ENCODE measurements around the gene PSMC3IP.
A peak's percentile ranks its signal among the peaks of the same experiment; 100 is the strongest.

Gene PSMC3IP

DNA sequence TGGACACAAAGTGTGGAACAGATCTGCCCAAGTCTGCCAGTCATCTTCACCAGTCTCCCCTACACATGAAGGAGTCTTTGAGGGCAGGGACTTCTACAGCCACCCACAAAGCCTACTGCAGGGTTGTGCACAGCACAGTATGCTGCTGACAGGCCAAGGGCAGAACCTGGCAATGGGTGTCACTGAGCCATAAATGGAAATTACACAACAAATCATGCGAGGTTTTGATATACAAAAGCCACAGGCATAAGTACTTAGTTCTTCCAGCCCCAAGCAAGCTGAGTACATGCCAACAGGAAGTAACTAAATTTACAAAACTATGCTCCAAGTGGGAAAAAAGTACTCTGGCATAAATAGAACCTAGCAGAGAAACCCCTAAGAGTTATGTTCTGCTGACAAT lies 7.8 kb upstream of the PSMC3IP start:
- no peak for DNase-seq (ENCODE audit: low spot score)
- in situ Hi-C loops (cut with MboI; ENCODE audit: low pct_unique_long_range_greater_than_20kb, low sequenced_read_pairs, unreplicated experiment), result no loop called here

DNA sequence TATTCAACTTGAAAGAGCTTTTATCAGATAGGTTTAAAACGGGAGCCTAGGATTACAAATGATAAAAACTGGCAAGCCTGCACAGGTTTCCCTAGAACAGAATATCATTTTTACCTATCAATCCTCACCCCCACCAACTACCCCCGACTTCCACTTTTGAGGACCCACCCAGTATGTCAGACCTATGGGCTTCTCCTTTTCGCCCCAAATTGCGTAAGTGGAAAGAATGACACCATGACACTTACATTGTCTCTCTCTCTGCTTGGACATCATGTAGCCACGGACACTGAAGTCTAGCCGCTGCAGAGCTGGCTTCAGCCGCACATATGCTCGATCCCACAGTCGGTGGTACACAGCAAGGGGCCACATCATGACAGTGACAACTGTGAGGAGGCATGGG lies 7.4 kb upstream of the PSMC3IP start:
- in situ Hi-C loops (cut with MboI; ENCODE audit: low pct_unique_long_range_greater_than_20kb, low sequenced_read_pairs, unreplicated experiment), result no loop called here
- DNase-seq (ENCODE audit: low spot score), result no peak
- TF ChIP-seq, protein P1, sequence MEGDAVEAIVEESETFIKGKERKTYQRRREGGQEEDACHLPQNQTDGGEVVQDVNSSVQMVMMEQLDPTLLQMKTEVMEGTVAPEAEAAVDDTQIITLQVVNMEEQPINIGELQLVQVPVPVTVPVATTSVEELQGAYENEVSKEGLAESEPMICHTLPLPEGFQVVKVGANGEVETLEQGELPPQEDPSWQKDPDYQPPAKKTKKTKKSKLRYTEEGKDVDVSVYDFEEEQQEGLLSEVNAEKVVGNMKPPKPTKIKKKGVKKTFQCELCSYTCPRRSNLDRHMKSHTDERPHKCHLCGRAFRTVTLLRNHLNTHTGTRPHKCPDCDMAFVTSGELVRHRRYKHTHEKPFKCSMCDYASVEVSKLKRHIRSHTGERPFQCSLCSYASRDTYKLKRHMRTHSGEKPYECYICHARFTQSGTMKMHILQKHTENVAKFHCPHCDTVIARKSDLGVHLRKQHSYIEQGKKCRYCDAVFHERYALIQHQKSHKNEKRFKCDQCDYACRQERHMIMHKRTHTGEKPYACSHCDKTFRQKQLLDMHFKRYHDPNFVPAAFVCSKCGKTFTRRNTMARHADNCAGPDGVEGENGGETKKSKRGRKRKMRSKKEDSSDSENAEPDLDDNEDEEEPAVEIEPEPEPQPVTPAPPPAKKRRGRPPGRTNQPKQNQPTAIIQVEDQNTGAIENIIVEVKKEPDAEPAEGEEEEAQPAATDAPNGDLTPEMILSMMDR (IDR thresholded peaks at IDR 0.05; ENCODE audit: extremely low read depth, insufficient read depth, missing control alignments), result no peak

More for the DNA sequence above, 7.8 kb upstream of the PSMC3IP start:
- TF ChIP-seq, protein P1 (IDR thresholded peaks at IDR 0.05; ENCODE audit: extremely low read depth, insufficient read depth, missing control alignments), result no peak

DNA sequence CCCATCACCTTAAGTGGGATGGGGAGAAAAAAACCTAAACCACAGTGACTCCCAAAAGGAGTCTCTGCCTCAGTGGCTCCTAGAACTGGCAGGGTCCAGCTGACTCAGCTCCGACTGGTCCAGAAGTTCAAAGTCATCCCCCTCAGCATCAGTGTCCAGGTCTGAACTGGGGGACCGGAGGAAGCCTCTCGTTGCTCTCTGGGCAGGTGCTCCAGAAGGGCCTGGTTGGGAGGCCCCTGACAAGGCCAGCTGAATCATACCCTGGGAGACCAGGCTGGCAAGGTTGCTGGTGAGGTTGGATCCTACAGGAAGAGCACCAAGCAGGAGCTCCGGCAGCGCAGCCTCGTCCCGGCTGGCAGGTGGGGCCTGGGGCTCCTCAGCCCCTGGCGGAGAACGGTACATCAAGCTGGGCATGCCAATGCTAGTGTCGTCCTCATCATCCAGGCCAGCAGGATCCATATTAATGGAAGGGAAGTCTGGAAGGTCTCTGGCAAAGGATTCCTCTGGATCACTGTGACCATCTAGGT lies 4.3 kb upstream of the PSMC3IP start:
- TF ChIP-seq, protein P1 (IDR thresholded peaks at IDR 0.05; ENCODE audit: extremely low read depth, insufficient read depth, missing control alignments), result no peak
- no peak for DNase-seq (ENCODE audit: low spot score)
- in situ Hi-C loops (cut with MboI; ENCODE audit: low pct_unique_long_range_greater_than_20kb, low sequenced_read_pairs, unreplicated experiment), result no loop called here

DNA sequence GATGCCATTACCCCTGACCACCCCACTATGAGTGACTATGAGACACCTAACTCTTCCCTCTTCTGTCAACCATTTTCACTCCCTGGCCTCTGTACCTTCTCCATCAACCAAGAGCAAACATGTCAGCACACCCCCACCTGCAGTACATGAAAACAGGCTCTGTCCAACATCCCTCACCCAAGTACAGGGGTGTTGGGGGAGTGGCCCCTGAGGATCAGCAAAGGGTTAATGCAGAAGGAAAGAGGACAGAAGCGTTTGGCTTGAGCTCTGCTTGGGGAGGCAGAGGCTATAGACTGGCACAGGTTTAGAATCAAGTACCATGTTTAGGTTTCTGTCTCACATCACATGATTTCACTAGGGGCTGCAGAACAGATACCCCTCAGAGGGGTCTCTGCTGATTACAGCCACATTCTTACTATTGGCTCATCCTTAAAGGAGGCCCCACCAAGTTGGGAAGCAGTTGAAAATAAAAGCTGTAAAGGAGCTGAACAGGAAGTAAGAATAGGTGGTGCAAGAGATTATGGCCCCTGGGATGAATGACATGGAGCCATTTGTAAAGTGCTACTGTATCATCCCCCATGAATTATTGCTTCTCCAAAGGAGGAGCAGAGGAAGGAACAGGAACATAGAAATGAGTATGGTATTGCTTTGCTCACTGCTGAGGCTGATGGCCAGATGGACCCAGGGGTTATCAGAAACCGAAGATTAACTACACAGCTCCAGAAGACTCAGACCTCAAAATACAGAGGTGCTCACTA lies 2.4 kb upstream of the PSMC3IP start:
- TF ChIP-seq, protein P1 (IDR thresholded peaks at IDR 0.05; ENCODE audit: extremely low read depth, insufficient read depth, missing control alignments), result no peak
- in situ Hi-C loops (cut with MboI; ENCODE audit: low pct_unique_long_range_greater_than_20kb, low sequenced_read_pairs, unreplicated experiment), result loop anchor here (10.0 kb wide), 2 partner anchors 105 to 185 kb away; partner anchors contain the start of genes CCR10, CNTNAP1 and RAMP2
- DNase-seq (ENCODE audit: low spot score), result no peak

DNA sequence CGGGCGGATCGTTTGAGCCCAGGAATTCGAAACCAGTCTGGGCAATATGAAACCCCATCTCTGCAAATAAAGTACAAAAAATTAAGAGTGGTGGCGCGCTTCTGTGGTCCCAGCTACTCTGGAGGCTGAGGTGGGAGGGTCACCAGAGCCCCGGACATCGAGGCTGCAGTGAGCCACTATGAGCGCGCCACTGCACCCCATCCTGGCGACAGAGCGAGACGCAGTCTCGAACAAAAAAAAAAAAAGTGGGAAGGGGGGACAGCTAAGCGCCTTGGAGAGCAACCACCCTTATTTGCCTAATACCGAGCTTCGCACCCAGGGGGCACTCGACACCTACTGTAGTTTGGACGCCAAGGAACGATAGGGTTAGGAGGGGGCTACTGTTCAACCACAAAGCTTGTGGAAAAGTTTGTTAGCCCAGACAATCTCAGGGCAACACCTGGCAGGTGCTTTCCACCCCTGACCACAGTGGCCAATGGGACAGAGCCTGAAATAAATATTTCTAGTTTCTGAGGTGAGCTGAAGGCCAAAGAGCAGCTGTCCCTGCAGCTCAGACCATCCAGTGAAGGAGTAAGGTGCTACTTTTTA lies 847 bp upstream of the PSMC3IP start:
- TF ChIP-seq, protein P1 (IDR thresholded peaks at IDR 0.05; ENCODE audit: extremely low read depth, insufficient read depth, missing control alignments), result peak; percentile 81
- in situ Hi-C loops (cut with MboI; ENCODE audit: low pct_unique_long_range_greater_than_20kb, low sequenced_read_pairs, unreplicated experiment), result loop anchor here (10.0 kb wide), 2 partner anchors 106 to 186 kb away; partner anchors contain the start of genes CCR10, CNTNAP1 and RAMP2
- DNase-seq (ENCODE audit: low spot score), result peak; percentile 88

DNA sequence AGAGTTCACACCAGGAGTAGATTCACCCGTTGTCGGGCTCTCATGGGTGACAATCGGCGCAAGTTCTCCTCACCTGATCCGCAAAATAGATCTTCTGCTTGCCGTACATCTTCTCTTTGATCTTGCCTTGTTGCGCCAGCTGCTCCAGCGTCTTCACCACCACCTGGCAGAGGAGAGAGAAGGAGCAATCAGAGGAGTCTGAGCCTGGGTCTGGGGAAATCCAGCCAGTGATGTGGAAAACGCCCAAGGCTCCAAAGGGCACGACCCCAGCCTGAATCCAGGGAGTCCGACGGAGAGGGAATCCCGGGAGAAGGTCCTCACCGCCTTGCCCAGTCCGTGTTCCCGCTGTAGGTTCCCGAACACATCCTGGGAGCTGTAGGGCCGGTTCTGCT lies 393 bp downstream of the PSMC3IP start:
- no peak for DNase-seq (ENCODE audit: low spot score)
- TF ChIP-seq, protein P1 (IDR thresholded peaks at IDR 0.05; ENCODE audit: extremely low read depth, insufficient read depth, missing control alignments), result no peak
- in situ Hi-C loops (cut with MboI; ENCODE audit: low pct_unique_long_range_greater_than_20kb, low sequenced_read_pairs, unreplicated experiment), result loop anchor here (10.0 kb wide), 2 partner anchors 108 to 188 kb away; partner anchors contain the start of genes CCR10, CNTNAP1 and RAMP2

Measured in GM13977 (cell line).